GM18517 (cell line): ENCODE measurements around the gene CHN2.

ENCODE experiments used
- ATAC-seq: cut with Tn5 transposase; IDR thresholded peaks from one replicate; pipeline ENCODE4 v1.9.1; 2021; ENCODE audit warnings: mild to moderate bottlenecking, moderate library complexity; ENCODE audit not compliant: unreplicated experiment

CHN2 gene

DNA sequence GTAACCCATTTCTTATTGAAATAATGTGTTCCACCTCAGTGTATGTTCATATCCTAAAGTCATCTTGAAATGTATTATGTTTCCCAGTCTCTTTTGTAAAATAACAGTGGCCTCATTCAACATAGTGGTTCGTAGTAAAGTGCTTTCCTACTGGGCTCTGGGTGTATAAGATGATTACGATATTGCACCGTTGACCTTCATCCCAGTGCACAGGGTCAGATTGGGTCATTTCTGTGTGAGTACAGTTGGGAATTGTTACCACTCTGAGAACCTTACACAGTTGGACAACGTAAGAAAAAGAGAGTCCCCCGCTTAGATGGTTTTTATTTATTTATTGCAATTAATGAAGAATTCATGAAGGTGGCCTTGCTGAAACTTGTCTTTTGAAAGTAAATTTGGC, 135.6 kb downstream of the CHN2 start:
- ATAC-seq, result no peak

DNA sequence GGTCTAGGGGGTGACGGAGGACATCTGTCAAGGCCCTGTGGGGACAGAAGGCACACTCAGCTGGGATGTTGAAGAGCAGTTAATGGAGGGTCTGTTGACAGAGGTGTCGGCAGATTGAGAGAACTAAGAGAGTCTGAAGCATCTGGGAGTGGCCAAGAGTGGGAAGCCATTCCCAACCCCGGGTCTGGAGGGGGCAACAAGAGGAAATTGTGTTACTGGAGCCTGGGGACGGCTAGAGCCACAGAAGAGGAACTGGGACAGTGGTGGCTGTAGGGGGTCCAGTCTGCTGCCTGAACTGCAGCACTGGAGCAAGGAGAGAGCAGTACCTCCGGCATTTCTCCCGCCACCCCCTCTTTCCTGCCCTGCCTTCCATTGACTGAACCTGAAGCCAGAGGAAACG, 136.6 kb downstream of the CHN2 start:
- no peak for ATAC-seq

GRCh38 chr7:29332042-29332811, 137.7 kb downstream of the CHN2 start:
- ATAC-seq, result no peak

GRCh38 chr7:29332875-29333855, 138.6 kb downstream of the CHN2 start:
- no peak for ATAC-seq

DNA sequence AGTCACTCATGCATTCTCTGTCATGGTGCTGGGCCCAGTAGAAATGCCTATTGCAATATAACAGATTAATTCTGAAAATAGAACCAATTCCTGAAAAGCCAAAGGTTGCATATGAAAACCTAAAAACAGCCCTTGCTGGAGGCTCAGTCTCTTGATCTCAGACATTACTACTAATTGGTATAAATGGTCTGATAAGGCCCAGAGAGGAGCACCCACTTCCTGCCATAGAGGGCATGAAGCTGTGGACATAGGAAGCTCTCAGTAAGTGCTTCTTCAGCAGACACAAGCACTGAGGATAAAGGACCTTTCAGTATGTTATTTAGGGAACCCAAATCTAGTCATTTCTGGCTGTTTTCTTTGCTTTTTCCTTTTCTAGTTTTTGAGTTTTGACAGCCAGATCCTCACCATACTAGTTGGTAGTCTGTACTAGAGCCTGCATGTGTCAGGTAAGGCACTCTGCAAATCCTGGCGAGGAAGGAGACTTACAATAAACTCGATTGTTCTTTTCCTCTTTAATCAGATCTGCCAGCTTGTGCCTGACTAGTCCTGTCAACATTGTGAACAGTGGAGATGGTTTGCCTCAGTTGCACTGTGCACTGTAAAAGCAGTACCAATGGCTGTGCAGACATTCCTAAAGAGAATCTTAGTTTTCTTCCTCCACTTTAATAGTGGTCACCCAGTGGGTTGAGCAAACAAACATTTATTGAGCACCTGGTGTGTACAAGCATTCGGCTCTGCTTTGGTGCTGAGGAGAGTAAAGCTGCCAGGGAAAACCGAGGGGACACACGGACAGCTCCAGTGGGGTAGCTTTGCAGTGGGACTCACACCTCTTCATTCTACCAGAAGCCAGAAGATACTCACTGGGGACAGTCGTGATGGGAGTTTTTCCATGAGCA, 140.9 kb downstream of the CHN2 start:
- ATAC-seq, result no peak

DNA sequence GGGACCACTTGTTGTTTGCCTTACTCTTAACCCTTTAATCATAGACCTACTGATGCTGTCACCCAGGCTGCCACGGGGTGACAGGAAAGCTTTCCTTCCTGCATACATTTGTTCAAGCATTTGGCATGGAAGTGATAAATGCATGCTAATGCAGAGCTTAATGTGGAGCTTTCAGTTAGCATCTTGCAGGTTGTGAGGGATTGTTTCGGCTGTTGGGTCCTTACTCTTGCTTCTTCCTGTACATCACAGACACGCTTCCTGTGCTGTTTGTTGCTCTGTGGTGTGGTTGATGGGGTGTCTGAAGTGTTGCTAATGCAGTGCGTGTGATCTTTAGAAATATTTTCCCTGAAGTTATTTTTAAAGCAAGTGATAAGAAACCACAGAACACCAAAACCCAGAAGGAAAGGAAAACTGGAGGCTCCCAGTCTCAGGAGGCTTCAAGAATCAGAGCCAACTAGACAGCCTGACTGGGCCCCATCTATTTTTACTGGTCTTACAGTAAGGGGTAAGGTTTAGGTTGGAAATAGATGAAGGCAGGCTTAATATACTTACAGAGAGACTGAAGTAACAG, 143.1 kb downstream of the CHN2 start:
- ATAC-seq, result no peak

- ATAC-seq, result no peak
These were observed 146.1 kb downstream of the CHN2 start for GRCh38 chr7:29340696-29341095.

DNA sequence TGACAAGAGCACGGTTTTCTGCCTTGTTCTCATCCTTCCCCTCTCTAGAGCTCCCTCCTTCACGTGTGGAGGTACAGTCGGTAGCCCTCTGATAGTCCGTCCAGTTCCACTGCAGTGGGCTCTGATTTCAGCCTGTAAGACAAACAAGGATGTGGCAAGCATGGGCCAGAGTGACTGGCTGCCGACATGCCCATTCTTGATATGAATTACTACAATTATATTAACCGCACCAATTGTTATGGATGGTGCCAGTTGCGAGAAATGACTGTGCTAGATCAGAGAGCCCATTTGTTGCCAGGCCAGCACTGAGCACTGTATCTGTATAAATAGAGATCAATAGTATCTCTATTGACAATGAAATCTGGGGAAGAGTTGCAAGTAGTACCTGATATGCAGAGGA, 146.6 kb downstream of the CHN2 start:
- no peak for ATAC-seq

DNA sequence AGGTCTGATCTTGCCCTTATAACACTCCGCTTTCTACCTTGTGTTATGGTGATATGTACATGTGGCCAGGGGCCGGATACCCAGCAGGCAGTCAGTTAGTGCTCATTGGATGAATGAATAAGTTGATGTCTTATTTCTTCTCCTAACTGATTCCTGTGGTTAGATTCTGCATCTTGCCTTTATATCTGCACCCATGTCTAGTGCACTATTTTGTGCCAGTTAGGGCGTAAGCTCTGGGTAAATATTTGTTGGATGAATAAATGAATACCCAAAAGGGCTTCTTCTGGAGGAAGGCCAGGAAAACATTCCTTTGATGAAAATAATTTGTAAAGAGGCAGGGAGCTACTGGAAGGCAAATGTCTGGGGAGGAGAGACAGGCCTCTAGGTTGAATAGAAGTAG, 148.2 kb downstream of the CHN2 start:
- no peak for ATAC-seq

GRCh38 chr7:29343399-29343798, 148.8 kb downstream of the CHN2 start:
- no peak for ATAC-seq

- no peak for ATAC-seq
These were observed 149.9 kb downstream of the CHN2 start for GRCh38 chr7:29344334-29344978.

DNA sequence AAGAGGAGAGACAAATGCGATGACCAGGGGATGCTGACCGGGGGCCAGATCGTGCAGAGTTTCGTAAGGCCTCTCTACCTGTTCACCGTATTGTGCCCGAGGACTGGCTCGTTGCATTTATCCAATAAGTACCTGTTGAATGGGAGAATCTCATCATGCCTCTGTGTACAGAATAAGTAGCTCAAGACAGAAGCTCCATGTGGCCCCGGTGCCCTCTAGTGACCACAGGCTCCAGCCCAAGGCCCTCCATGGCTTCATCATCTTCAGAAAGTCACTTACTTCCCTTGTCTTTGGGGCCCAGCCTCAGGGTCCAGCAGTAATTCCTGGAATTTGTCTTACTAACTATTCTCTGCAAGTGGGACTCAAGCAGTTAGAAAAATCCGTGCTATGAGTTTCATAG, 151.0 kb downstream of the CHN2 start:
- ATAC-seq, result no peak

GRCh38 chr7:29346231-29346978, 151.8 kb downstream of the CHN2 start:
- ATAC-seq, result no peak

- no peak for ATAC-seq
These were observed 154.8 kb downstream of the CHN2 start for GRCh38 chr7:29349362-29349761.

GRCh38 chr7:29350351-29350750, 155.8 kb downstream of the CHN2 start:
- ATAC-seq, result no peak

GRCh38 chr7:29352041-29352440, 157.5 kb downstream of the CHN2 start:
- ATAC-seq, result no peak

DNA sequence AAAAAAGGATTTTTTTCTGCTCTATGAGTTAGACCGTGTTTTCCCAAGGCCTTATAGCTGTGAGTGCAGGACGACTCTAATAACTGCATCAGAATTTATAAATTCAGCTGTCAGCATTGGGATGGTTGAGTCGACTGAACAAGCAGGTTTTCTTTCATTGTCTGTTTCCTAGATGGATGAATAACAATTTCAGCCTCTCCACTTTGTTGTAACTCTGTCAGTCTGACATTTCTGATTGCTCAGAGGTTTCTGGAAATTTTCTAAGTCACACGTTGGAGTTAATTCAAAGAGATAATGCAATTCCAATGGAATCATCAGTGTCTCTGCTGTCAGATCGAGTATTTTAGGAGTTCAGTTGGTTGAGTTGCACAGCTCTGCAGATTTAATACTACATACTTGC, 159.2 kb downstream of the CHN2 start:
- ATAC-seq, result no peak

DNA sequence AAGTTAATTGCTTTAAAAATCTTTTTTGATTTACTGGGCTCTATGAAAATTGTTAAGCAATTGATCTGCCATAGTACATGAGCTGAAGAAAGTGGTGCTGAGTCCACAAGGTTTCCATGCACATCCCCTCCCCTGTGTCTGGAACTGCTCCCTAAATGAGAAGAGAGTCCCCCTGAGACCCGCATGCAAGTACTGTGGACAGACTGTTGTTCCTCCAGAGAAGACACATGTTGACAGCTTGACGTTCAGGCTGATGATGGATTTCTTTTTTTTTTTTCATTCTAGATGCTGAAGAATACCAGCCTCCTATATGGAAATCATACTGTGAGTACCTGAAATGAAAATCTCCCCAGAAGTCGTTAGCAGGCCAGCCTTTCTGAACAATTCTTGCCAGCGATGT, 159.8 kb downstream of the CHN2 start:
- no peak for ATAC-seq

DNA sequence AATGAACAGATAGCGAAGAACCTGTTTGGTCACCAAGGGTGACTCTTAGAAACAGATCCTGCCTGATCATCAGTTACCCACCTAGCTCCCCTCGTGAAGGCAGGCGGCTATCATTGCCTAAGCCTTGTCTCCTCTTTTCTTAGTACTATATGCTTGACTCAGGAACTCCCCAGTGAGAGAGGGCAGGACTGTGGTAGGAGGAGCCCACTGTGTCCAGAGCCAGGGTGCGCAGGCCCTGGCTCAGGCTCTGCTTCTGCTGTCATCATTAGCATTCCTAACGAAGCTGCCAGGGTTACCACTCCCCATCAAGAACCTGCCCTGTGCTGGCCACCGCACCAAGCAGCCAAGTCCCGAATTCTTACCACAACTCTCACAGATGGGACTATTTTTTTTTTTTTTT, 160.8 kb downstream of the CHN2 start:
- ATAC-seq, result no peak
